ENCODE results near the gene QSOX2.

GRCh38 chr9:136219276-136219675, 26.3 kb downstream of the QSOX2 start:
- TF ChIP-seq CTCF (IDR thresholded peaks at IDR 0.05) (no peak), POLR2AphosphoS5 (IDR thresholded peaks at IDR 0.05) (no peak), POLR2A (IDR thresholded peaks at IDR 0.05) (no peak), EP300 (IDR thresholded peaks at IDR 0.05) (no peak)
